Neural cell (in vitro differentiated cells): ENCODE measurements around the gene GAREM1.
"Not testable (repeated sequence)": the region's sequence is repeated elsewhere in the genome, so short reads cannot be mapped to it uniquely, and the experiment has no call there.

Source experiments
- CTCF ChIP-seq: fragments of 450-650 bp; IDR thresholded peaks from 2 replicates; pipeline ENCODE4 v1.5.1; 2014; ENCODE audit warnings: antibody characterized with exemption, mild to moderate bottlenecking, moderate library complexity; ENCODE audit not compliant: poor library complexity, severe bottlenecking
- EP300 ChIP-seq: fragments of 450-650 bp; conservative IDR thresholded peaks from 2 replicates; pipeline ENCODE4 v1.6.1; 2014; ENCODE audit warnings: antibody characterized with exemption, mild to moderate bottlenecking, moderate library complexity; ENCODE audit not compliant: poor library complexity, severe bottlenecking
- EZH2 ChIP-seq: fragments of 200-600, 300-800 bp; shearing (Covaris generic), sonication (generic); IDR thresholded peaks from 2 replicates; pipeline ENCODE4 v1.6.1; 2014; ENCODE audit warnings: antibody characterized with exemption, low read length, borderline replicate concordance, mild to moderate bottlenecking; ENCODE audit not compliant: insufficient read depth, poor library complexity, severe bottlenecking
- POLR2AphosphoS5 ChIP-seq: IDR thresholded peaks from 2 replicates; pipeline ENCODE4 v1.6.1; 2012
- RAD21 ChIP-seq: fragments of 450-650 bp; conservative IDR thresholded peaks from 2 replicates; pipeline ENCODE4 v1.6.1; 2014; ENCODE audit warnings: antibody characterized with exemption, mild to moderate bottlenecking, moderate library complexity
- REST ChIP-seq: IDR thresholded peaks from 2 replicates; pipeline ENCODE4 v1.6.1; 2012; ENCODE audit warnings: borderline replicate concordance
- SMC3 ChIP-seq: fragments of 450-650 bp; conservative IDR thresholded peaks from 2 replicates; pipeline ENCODE4 v1.6.1; 2014; ENCODE audit warnings: antibody characterized with exemption, mild to moderate bottlenecking, moderate library complexity; ENCODE audit not compliant: poor library complexity

- TF ChIP-seq SMC3, EZH2, CTCF, RAD21, EP300, REST, POLR2AphosphoS5: not testable (repeated sequence)
Measured at GRCh38 chr18:32233348-32233747, 237.3 kb downstream of the GAREM1 start.
